Measurements from ENCODE around the gene HAUS8. TPM values are rescaled to one million over a fixed set of nuclear protein-coding genes. Genes with fewer than 3 reads are reported as not detected.

The HAUS8 gene
- total RNA-seq, 1 donor from 2014 or later, result 9.9 TPM

DNA sequence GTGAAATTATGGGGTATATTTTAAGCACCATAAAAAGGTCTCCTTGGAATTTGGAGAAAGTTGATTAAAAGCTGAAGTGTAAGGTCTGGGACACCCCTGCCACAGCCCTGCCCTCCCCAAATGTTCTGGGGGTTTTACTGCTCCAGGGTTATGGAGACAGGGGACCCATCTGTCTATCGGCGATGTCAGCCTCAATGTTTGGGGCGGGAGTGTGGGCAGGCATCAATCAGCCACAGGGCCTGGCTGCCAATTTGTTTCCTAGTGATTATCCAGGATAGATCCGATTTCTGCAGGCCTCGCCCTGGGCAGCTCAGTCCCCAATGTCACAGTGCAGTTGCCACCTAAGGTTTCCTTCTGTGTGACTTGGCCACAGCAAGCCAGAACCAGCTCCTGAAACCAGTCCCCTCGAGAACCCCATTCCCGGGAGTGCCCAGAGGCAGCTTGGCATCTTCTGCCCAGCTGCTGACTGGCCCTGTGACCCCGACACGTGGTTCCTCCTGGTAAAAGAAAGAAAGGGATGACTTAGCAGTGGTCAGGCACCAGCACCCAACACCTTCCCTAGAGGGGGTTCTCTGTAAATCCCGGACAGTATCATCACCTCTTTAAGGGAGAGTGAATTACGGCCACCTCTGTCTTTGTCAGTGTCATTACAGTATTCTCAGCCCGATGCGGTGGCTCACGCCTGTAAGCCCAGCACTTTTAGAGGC is 41.9 kb upstream of the HAUS8 start:
- no peak overlapping the region for H3K4me3 ChIP-seq (ENCODE audit: low read depth, low read length)
- no peak for DNase-seq (ENCODE audit: low read depth)
- TF ChIP-seq, protein P1, sequence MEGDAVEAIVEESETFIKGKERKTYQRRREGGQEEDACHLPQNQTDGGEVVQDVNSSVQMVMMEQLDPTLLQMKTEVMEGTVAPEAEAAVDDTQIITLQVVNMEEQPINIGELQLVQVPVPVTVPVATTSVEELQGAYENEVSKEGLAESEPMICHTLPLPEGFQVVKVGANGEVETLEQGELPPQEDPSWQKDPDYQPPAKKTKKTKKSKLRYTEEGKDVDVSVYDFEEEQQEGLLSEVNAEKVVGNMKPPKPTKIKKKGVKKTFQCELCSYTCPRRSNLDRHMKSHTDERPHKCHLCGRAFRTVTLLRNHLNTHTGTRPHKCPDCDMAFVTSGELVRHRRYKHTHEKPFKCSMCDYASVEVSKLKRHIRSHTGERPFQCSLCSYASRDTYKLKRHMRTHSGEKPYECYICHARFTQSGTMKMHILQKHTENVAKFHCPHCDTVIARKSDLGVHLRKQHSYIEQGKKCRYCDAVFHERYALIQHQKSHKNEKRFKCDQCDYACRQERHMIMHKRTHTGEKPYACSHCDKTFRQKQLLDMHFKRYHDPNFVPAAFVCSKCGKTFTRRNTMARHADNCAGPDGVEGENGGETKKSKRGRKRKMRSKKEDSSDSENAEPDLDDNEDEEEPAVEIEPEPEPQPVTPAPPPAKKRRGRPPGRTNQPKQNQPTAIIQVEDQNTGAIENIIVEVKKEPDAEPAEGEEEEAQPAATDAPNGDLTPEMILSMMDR (IDR thresholded peaks at IDR 0.05; ENCODE audit: insufficient read depth, low read length, poor library complexity, severe bottlenecking), result no peak
- no peaks in the 10 kb centered on the region for H3K27me3 ChIP-seq (ENCODE audit: control insufficient read depth, insufficient read depth, low read length)
- no peaks in the 10 kb centered on the region for H3K36me3 ChIP-seq (ENCODE audit: control insufficient read depth, insufficient read depth, low read length)

DNA sequence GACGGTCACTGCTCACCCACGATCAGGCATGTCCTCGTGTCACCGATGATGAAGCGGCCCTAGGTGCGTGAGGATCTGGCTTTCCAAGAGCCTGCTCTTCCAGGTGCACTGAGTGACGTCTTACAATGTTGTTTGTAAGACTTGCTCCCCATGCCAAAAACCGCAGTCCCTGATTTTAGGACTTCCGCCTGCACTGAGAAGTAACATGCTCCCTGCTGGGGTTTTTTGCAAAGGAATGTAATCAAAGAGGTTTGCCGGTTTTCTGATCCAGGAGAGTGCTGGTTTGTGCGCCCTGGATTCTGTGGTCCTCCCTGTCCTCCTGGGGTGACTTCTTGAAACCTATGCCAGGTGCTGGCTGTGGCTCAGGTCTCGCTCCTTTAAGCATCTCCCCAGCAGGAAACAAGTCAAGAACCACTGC is 39.2 kb upstream of the HAUS8 start:
- H3K4me3 ChIP-seq (ENCODE audit: low read depth, low read length), result no peak overlapping the region
- DNase-seq (ENCODE audit: low read depth), result no peak
- H3K36me3 ChIP-seq (ENCODE audit: control insufficient read depth, insufficient read depth, low read length), result no peaks in the 10 kb centered on the region
- TF ChIP-seq, protein P1 (IDR thresholded peaks at IDR 0.05; ENCODE audit: insufficient read depth, low read length, poor library complexity, severe bottlenecking), result no peak
- H3K27me3 ChIP-seq (ENCODE audit: control insufficient read depth, insufficient read depth, low read length), result no peaks in the 10 kb centered on the region

DNA sequence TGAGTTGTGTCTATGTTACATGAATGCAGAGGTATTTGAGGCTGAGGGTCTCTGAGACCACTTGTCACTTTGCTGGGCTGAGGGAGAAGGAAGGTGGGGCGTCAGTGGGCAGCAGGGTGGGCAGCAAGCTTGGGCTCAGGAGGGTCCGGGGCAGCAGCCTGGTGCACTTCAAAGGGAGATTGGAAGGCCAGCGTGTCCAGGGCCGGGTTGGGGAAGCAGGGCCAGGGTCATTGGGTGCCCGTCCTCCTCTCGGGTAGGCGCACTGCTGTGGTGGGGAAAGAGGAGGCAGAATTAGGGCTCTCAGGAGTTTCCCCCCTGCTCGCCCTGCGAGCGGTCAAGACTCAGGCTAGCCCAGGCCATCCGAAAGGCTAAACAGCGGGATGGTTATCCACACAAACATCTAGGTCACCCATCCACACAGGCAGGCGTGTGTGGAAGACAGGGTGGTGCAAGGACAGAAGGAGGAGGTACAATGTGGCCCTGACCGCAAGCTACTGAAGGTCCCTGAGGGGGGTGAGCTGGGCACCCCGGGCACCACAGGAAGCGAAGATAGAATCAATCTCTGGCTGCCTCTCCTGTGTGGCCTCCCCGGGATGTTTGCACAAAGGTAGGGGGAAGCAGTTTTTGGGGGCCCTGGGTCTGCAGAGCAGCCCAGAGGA is 38.0 kb upstream of the HAUS8 start:
- no peak for DNase-seq (ENCODE audit: low read depth)
- no peaks in the 10 kb centered on the region for H3K27me3 ChIP-seq (ENCODE audit: control insufficient read depth, insufficient read depth, low read length)
- TF ChIP-seq, protein P1 (IDR thresholded peaks at IDR 0.05; ENCODE audit: insufficient read depth, low read length, poor library complexity, severe bottlenecking), result no peak
- no peaks in the 10 kb centered on the region for H3K36me3 ChIP-seq (ENCODE audit: control insufficient read depth, insufficient read depth, low read length)
- no peak overlapping the region for H3K4me3 ChIP-seq (ENCODE audit: low read depth, low read length)

DNA sequence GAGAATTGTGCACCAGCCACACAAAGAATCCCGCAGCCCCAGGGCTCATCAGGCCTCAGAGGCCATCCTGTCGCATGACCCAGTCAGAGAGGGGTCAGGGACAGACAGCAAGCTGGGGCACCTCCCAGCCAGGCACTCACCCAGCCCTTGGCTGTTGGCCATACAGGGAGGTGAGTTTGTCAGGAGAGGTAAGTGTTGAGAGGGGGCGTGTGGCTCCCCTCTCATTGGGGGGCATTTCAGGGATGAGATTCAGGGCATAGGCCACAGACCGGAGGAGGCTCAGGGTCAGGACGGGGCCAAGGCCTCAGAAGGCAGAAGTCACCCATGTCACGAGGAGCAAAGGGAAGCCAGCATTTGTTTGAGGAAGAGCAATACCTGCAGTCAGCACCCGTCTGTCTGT is 37.4 kb upstream of the HAUS8 start:
- TF ChIP-seq, protein P1 (IDR thresholded peaks at IDR 0.05; ENCODE audit: insufficient read depth, low read length, poor library complexity, severe bottlenecking), result no peak
- Histone ChIP-seq H3K27me3 (ENCODE audit: control insufficient read depth, insufficient read depth, low read length) (no peaks in the 10 kb centered on the region), H3K36me3 (ENCODE audit: control insufficient read depth, insufficient read depth, low read length) (no peaks in the 10 kb centered on the region), H3K4me3 (ENCODE audit: low read depth, low read length) (no peak overlapping the region)
- DNase-seq (ENCODE audit: low read depth), result no peak

DNA sequence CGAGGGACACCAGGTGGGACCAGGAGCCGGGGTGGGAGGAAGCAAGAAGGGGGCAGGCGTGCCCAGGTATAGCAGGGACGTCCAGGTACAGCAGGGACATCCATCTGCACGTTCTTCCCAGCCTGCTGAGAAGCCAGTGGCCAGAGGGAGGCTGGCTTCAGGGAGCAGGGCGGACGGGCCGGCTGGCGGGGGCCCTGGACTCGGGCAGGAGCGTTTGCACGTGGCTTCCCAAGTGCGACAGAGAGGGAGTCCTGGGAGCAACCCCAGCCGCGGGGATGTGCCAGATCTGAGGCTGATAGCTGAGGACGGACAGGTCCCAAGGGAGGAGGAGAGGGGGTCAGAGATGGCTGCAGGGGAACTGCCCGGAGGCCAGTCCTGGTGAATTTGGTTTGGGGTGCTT is 37.0 kb upstream of the HAUS8 start:
- DNase-seq (ENCODE audit: low read depth), result no peak
- Histone ChIP-seq H3K4me3 (ENCODE audit: low read depth, low read length) (no peak overlapping the region), H3K27me3 (ENCODE audit: control insufficient read depth, insufficient read depth, low read length) (no peaks in the 10 kb centered on the region), H3K36me3 (ENCODE audit: control insufficient read depth, insufficient read depth, low read length) (no peaks in the 10 kb centered on the region)
- TF ChIP-seq, protein P1 (IDR thresholded peaks at IDR 0.05; ENCODE audit: insufficient read depth, low read length, poor library complexity, severe bottlenecking), result no peak

Data from kidney epithelial cell (primary cell).